Sigmoid colon (tissue), 7 donors: ENCODE data around the gene FGD5. TPM values are rescaled to one million over a fixed set of nuclear protein-coding genes. Genes with fewer than 3 reads are reported as not detected.

Experiments
- DNase-seq: peaks from one replicate; pipeline ENCODE4 v3.0.0-alpha.2; 2019
- H3K27ac ChIP-seq, 4 donors: fragments of 200-600 bp; sonication (generic); one replicate each; pipeline ENCODE4 v1.5.1; 2016 to 2019; ENCODE audit warnings: mild to moderate bottlenecking in 1 of 4
- H3K27me3 ChIP-seq, 3 donors: fragments of 200-600 bp; sonication (generic); one replicate each; pipeline ENCODE4 v1.5.1; 2019; ENCODE audit warnings: mild to moderate bottlenecking in 1 of 3
- H3K36me3 ChIP-seq, 4 donors: fragments of 200-600 bp; sonication (generic); one replicate each; pipeline ENCODE4 v1.5.1; 2016 to 2019
- H3K4me1 ChIP-seq, 4 donors: fragments of 200-600 bp; sonication (generic); one replicate each; pipeline ENCODE4 v1.5.1; 2017 to 2019
- H3K4me3 ChIP-seq, 4 donors: fragments of 200-600 bp; sonication (generic); one replicate each; pipeline ENCODE4 v1.5.1; 2017 to 2019; ENCODE audit warnings: mild to moderate bottlenecking in 2 of 4, moderate library complexity in 1 of 4
- H3K9me3 ChIP-seq, 4 donors: fragments of 200-600 bp in 3 of 4; sonication (generic) in 3 of 4; one replicate each; pipeline versions ENCODE4 v1.5.1 to v1.6.1; 2013 to 2019
- CTCF ChIP-seq, 4 experiments: fragments of 450-650 bp in 3 of 4; fragments of 200-600 bp in 1 of 4; IDR thresholded peaks; one replicate each; pipeline ENCODE4 v1.5.1; 2016 to 2019; ENCODE audit warnings: antibody characterized with exemption in 4 of 4, mild to moderate bottlenecking in 3 of 4, moderate library complexity in 2 of 4
- EP300 ChIP-seq, 4 donors: sonication (generic); formaldehyde crosslinking; IDR thresholded peaks; one replicate each; pipeline ENCODE4 v1.6.1; 2017; ENCODE audit warnings: antibody characterized with exemption in 4 of 4
- POLR2A ChIP-seq, 2 donors: fragments of 450-650 bp; IDR thresholded peaks; one replicate each; pipeline ENCODE4 v1.6.1; 2016; ENCODE audit warnings: antibody characterized with exemption in 2 of 2, mild to moderate bottlenecking in 2 of 2, moderate library complexity in 2 of 2
- POLR2AphosphoS5 ChIP-seq, 4 donors: sonication (generic); formaldehyde crosslinking; IDR thresholded peaks; one replicate each; pipeline ENCODE4 v1.6.1; 2017; ENCODE audit warnings: antibody characterized with exemption in 4 of 4
- WGBS, 2 donors: extraction: QIAGEN DNeasy Blood & Tissue Kit; methylation state at CpG; one replicate each; pipeline ENCODE4 v1.1.7; 2013; 5-methylcytosine and 5-hydroxymethylcytosine counted together
- intact Hi-C: fragments of 100-400 bp; cut with DNase I; formaldehyde crosslinking; loops from one replicate; pipeline ENCODE4 v1.15.1; 2023
- polyA plus RNA-seq, 3 donors: library from polyadenylated mRNA; stranded (reverse); fragments of 200-250 nt; gene quantifications; one replicate each; pipeline ENCODE4 v1.2.3, GENCODE V29; 2013
- total RNA-seq, 4 donors: library from RNA; depleted of rRNA; stranded (reverse); fragments of >200 nt; gene quantifications; one replicate each; pipeline ENCODE4 v1.1.0, GENCODE V29; 2016
- donor health status: healthy with polysubstance abuse.
- donor health status: Bipolar disorder and iron deficiency.
- donor health status: healthy.

Gene FGD5
- total and polyA plus RNA-seq, 7 donors, result 2.1 to 18.6 (median 6.4) TPM

DNA sequence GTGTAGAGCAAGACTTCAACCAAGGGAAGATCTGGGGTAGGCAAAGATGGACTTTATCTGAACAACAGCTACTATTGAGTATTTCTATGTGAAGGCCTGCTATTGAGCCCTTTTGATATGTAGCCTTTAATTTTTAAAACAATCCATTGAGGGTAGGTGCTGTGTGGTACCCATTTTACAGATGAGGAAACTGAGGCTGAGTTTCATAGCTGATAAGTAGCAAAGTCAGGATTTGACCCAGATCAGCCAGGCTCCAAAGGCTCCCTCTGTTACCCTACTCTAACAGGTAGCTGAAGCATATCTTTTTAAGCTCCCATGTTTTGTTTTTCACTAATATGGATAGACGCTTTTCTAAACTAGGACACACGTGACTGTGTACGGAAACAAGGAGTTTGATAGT lies 2.4 kb upstream of the FGD5 start:
- DNase-seq, result no peak
- peaks cover 0 to 5% (median 2%) of the 10 kb centered on the region in 4 donors for H3K4me1 ChIP-seq
- H3K36me3 ChIP-seq, result peaks cover 0 to 7% (median 0%) of the 10 kb centered on the region in 4 donors
- WGBS, 2 donors, result 95 to 96% methylated on average over 3 of the region's 3 CpGs
- intact Hi-C loops, result no loop called here
- no peaks in the 10 kb centered on the region for H3K9me3 ChIP-seq
- no peak overlapping the region for H3K27ac ChIP-seq
- H3K27me3 ChIP-seq, result peaks cover 2 to 14% (median 8%) of the 10 kb centered on the region in 3 donors
- TF ChIP-seq POLR2A (IDR thresholded peaks at IDR 0.05) (no peak), CTCF (IDR thresholded peaks at IDR 0.05) (no peak), POLR2AphosphoS5 (IDR thresholded peaks at IDR 0.05) (no peak), EP300 (IDR thresholded peaks at IDR 0.05) (no peak)
- no peak overlapping the region for H3K4me3 ChIP-seq

GRCh38 chr3:14819671-14820070 lies 909 bp downstream of the FGD5 start:
- intact Hi-C loops, result no loop called here
- DNase-seq, result no peak
- no peak overlapping the region for H3K27ac ChIP-seq
- peaks cover 0 to 7% (median 0%) of the 10 kb centered on the region in 4 donors for H3K36me3 ChIP-seq
- no peaks in the 10 kb centered on the region for H3K9me3 ChIP-seq
- no peak overlapping the region for H3K4me3 ChIP-seq
- H3K27me3 ChIP-seq, result no peaks in the 10 kb centered on the region
- no peak for TF ChIP-seq EP300 (IDR thresholded peaks at IDR 0.05)
- TF ChIP-seq POLR2AphosphoS5 (IDR thresholded peaks at IDR 0.05), result no peak
- TF ChIP-seq CTCF (IDR thresholded peaks at IDR 0.05), result no peak
- TF ChIP-seq POLR2A (IDR thresholded peaks at IDR 0.05), result no peak
- WGBS, 2 donors, result 76 to 86% methylated on average over 10 of the region's 10 CpGs
- peaks cover 0 to 4% (median 0%) of the 10 kb centered on the region in 4 donors for H3K4me1 ChIP-seq

DNA sequence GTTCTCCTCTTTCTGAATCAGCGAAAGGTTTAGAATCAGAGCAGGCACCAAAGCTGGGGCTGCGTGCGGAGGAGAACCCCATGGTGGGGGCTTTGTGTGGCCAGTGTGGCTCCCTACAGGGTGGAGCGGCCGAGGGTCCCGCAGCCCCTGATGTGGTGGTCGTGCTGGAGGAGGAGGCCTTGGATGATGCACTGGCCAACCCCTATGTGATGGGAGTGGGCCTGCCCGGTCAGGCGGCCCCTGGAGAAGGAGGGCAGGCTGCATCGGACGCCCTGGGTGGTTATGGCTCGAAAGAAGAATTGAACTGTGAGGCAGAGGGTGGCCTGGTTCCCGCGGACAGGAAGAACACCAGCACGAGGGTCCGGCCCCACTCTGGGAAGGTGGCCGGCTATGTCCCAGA lies 1.4 kb downstream of the FGD5 start:
- no peak for DNase-seq

GRCh38 chr3:14821151-14821550 lies 2.4 kb downstream of the FGD5 start:
- intact Hi-C loops, result no loop called here
- no peak for TF ChIP-seq EP300 (IDR thresholded peaks at IDR 0.05)
- TF ChIP-seq CTCF (IDR thresholded peaks at IDR 0.05), result no peak
- TF ChIP-seq POLR2A (IDR thresholded peaks at IDR 0.05), result no peak
- no peak for TF ChIP-seq POLR2AphosphoS5 (IDR thresholded peaks at IDR 0.05)
- no peak overlapping the region for H3K4me3 ChIP-seq
- 89% methylated on average over 16 of the region's 16 CpGs for WGBS, 2 donors
- H3K27ac ChIP-seq, result no peak overlapping the region
- H3K9me3 ChIP-seq, result no peaks in the 10 kb centered on the region
- no peaks in the 10 kb centered on the region for H3K27me3 ChIP-seq
- H3K4me1 ChIP-seq, result peaks cover 0 to 4% (median 0%) of the 10 kb centered on the region in 4 donors
- no peak for DNase-seq
- peaks cover 0 to 7% (median 0%) of the 10 kb centered on the region in 4 donors for H3K36me3 ChIP-seq

More for the DNA sequence above, 1.4 kb downstream of the FGD5 start:
- H3K27ac ChIP-seq, result no peak overlapping the region
- intact Hi-C loops, result no loop called here
- peaks cover 0 to 7% (median 0%) of the 10 kb centered on the region in 4 donors for H3K36me3 ChIP-seq
- H3K4me3 ChIP-seq, result no peak overlapping the region
- peaks cover 0 to 4% (median 0%) of the 10 kb centered on the region in 4 donors for H3K4me1 ChIP-seq
- TF ChIP-seq EP300 (IDR thresholded peaks at IDR 0.05) (no peak), CTCF (IDR thresholded peaks at IDR 0.05) (no peak), POLR2A (IDR thresholded peaks at IDR 0.05) (no peak), POLR2AphosphoS5 (IDR thresholded peaks at IDR 0.05) (no peak)
- 87 to 92% methylated on average over 17 of the region's 17 CpGs for WGBS, 2 donors
- H3K27me3 ChIP-seq, result no peaks in the 10 kb centered on the region
- no peaks in the 10 kb centered on the region for H3K9me3 ChIP-seq

GRCh38 chr3:14822134-14822533 lies 3.4 kb downstream of the FGD5 start:
- 26 to 73% methylated on average over 3 of the region's 3 CpGs for whole genome bisulfite sequencing, 2 donors

More at GRCh38 chr3:14822134-14822533, 3.4 kb downstream of the FGD5 start:
- no peak overlapping the region for H3K4me3 ChIP-seq
- peaks cover 0 to 4% (median 0%) of the 10 kb centered on the region in 4 donors for H3K4me1 ChIP-seq
- H3K9me3 ChIP-seq, result no peaks in the 10 kb centered on the region
- H3K36me3 ChIP-seq, result peaks cover 0 to 7% (median 0%) of the 10 kb centered on the region in 4 donors
- TF ChIP-seq POLR2A (IDR thresholded peaks at IDR 0.05), result no peak
- TF ChIP-seq CTCF (IDR thresholded peaks at IDR 0.05), result no peak
- no peak for TF ChIP-seq EP300 (IDR thresholded peaks at IDR 0.05)
- no peak for TF ChIP-seq POLR2AphosphoS5 (IDR thresholded peaks at IDR 0.05)
- DNase-seq, result no peak
- H3K27me3 ChIP-seq, result no peaks in the 10 kb centered on the region
- intact Hi-C loops, result no loop called here
- no peak overlapping the region for H3K27ac ChIP-seq
